Measurements from ENCODE around the gene BMPR2.

BMPR2 gene

GRCh38 chr2:202608142-202608852 lies 232.2 kb downstream of the BMPR2 start:
- no peak for DNase-seq

- DNase-seq = no peak
Observed at GRCh38 chr2:202609381-202610145, 233.4 kb downstream of the BMPR2 start.

GRCh38 chr2:202610380-202610779 lies 234.3 kb downstream of the BMPR2 start:
- DNase-seq = no peak

GRCh38 chr2:202612145-202612544 lies 236.0 kb downstream of the BMPR2 start:
- no peak for DNase-seq

GRCh38 chr2:202613479-202613878 lies 237.4 kb downstream of the BMPR2 start:
- DNase-seq = no peak
